IMR-90 (cell line): Measurements from ENCODE around the gene IL17A.

Experiments used
- CEBPB ChIP-seq: IDR thresholded peaks from 2 replicates; pipeline ENCODE4 v1.6.1; 2012; ENCODE audit warnings: low read depth, low read length, improper control_type of control experiment
- MAFK ChIP-seq: IDR thresholded peaks from 2 replicates; pipeline ENCODE4 v1.6.1; 2012; ENCODE audit warnings: low read depth, low read length, improper control_type of control experiment
- MXI1 ChIP-seq: IDR thresholded peaks from 2 replicates; pipeline ENCODE4 v1.6.1; 2012; ENCODE audit warnings: low read depth, mild to moderate bottlenecking, low read length, moderate library complexity, borderline replicate concordance
- POLR2A ChIP-seq: IDR thresholded peaks from 2 replicates; pipeline ENCODE4 v1.6.1; 2012; ENCODE audit warnings: mild to moderate bottlenecking, low read depth, low read length
- RAD21 ChIP-seq: IDR thresholded peaks from 2 replicates; pipeline ENCODE4 v1.6.1; 2012; ENCODE audit warnings: low read length, improper control_type of control experiment
- RCOR1 ChIP-seq: IDR thresholded peaks from 2 replicates; pipeline ENCODE4 v1.6.1; 2012; ENCODE audit warnings: mild to moderate bottlenecking, low read length, improper control_type of control experiment; ENCODE audit not compliant: insufficient replicate concordance
- RFX5 ChIP-seq: IDR thresholded peaks from 2 replicates; pipeline ENCODE4 v1.8.0; 2012; ENCODE audit warnings: low read depth, mild to moderate bottlenecking, low read length, moderate library complexity
- SMC3 ChIP-seq: fragments of 150-350 bp; IDR thresholded peaks from 2 replicates; pipeline ENCODE4 v1.6.1; 2016; ENCODE audit warnings: low read depth, mild to moderate bottlenecking, antibody characterized with exemption, low read length, moderate library complexity
- TF ChIP-seq, protein P1 (sequence below): conservative IDR thresholded peaks from 2 replicates; pipeline ENCODE4 v1.5.1; 2012; ENCODE audit warnings: mild to moderate bottlenecking, low read depth, low read length, improper control_type of control experiment
- TF ChIP-seq, protein P2 (sequence below): fragments of 150-350 bp; IDR thresholded peaks from 2 replicates; pipeline ENCODE4 v1.6.1; 2017; ENCODE audit warnings: mild to moderate bottlenecking, antibody characterized with exemption, low read length, low read depth

DNA sequence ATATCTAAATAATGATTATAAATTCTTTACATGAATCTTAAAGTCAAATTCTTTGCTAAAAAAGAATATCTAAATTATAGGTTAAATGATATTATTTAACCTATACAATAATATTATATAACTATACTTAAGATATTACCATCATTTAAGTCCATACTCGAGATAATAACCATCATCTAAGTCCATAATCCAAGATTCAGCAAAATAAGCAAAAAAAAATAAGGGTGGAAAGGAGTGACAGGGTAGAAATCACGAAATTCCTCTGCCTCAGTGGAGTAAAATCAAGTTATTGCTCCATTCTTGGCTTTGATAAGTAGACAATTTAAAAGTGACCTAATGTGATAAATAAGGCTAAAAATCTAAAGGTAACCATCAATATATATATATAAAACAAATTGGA is 9.7 kb downstream of the IL17A start:
- TF ChIP-seq, protein P1, sequence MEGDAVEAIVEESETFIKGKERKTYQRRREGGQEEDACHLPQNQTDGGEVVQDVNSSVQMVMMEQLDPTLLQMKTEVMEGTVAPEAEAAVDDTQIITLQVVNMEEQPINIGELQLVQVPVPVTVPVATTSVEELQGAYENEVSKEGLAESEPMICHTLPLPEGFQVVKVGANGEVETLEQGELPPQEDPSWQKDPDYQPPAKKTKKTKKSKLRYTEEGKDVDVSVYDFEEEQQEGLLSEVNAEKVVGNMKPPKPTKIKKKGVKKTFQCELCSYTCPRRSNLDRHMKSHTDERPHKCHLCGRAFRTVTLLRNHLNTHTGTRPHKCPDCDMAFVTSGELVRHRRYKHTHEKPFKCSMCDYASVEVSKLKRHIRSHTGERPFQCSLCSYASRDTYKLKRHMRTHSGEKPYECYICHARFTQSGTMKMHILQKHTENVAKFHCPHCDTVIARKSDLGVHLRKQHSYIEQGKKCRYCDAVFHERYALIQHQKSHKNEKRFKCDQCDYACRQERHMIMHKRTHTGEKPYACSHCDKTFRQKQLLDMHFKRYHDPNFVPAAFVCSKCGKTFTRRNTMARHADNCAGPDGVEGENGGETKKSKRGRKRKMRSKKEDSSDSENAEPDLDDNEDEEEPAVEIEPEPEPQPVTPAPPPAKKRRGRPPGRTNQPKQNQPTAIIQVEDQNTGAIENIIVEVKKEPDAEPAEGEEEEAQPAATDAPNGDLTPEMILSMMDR, result no peak
- no peak for TF ChIP-seq POLR2A
- no peak for TF ChIP-seq CEBPB
- TF ChIP-seq SMC3, result no peak
- TF ChIP-seq RAD21, result no peak
- TF ChIP-seq MAFK, result peak; percentile 21; the same call in 1 of the 2 replicates
- TF ChIP-seq, protein P2, sequence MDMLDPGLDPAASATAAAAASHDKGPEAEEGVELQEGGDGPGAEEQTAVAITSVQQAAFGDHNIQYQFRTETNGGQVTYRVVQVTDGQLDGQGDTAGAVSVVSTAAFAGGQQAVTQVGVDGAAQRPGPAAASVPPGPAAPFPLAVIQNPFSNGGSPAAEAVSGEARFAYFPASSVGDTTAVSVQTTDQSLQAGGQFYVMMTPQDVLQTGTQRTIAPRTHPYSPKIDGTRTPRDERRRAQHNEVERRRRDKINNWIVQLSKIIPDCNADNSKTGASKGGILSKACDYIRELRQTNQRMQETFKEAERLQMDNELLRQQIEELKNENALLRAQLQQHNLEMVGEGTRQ, result no peak
- no peak for TF ChIP-seq RFX5
- no peak for TF ChIP-seq RCOR1
- no peak for TF ChIP-seq MXI1
